Measurements from ENCODE around the gene STX8.

The STX8 gene

GRCh38 chr17:9536061-9536460 lies 39.6 kb downstream of the STX8 start:
- Histone ChIP-seq H3K4me1 (ENCODE audit: control insufficient read depth in 2 of 2, insufficient read depth in 2 of 2, low read length in 2 of 2) (no peaks in the 10 kb centered on the region), H3K9me3 (ENCODE audit: control insufficient read depth in 2 of 2, low read length in 2 of 2) (no peaks in the 10 kb centered on the region), H3K4me3 (ENCODE audit: low read length in 2 of 2) (no peak overlapping the region), H3K36me3 (ENCODE audit: control insufficient read depth in 2 of 2, insufficient read depth in 2 of 2, low read length in 2 of 2) (peaks cover 0 to 2% of the 10 kb centered on the region in 2 donors), H3K27ac (ENCODE audit: low read depth in 2 of 2, low read length in 2 of 2) (no peak overlapping the region), H3K27me3 (ENCODE audit: control insufficient read depth in 2 of 2, insufficient read depth in 2 of 2, low read length in 2 of 2) (no peaks in the 10 kb centered on the region), H3K9ac (ENCODE audit: low read depth in 1 of 2, low read length in 2 of 2) (no peak overlapping the region)

DNA sequence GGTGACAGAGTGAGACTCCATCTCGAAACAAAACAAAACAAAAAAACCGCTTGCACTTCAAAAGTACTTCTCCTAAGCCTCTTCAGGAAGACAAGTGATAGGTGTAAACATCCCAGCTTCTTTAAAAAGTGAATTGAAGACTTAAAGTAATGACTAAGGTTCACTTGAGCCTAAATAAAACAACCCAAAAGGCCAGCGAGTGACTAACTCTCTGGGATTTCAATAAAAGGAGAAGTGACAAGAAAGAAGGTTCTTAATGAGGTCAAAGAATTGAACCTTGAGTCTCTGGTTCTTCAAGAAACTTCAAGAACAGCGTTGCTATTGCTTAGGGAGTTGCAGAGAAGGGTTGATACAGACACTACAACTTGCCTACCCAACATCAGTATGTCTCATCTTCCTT lies 42.2 kb downstream of the STX8 start:
- Histone ChIP-seq H3K27ac (ENCODE audit: low read depth in 2 of 2, low read length in 2 of 2) (no peak overlapping the region), H3K4me3 (ENCODE audit: low read length in 2 of 2) (no peak overlapping the region), H3K27me3 (ENCODE audit: control insufficient read depth in 2 of 2, insufficient read depth in 2 of 2, low read length in 2 of 2) (no peaks in the 10 kb centered on the region), H3K9ac (ENCODE audit: low read depth in 1 of 2, low read length in 2 of 2) (no peak overlapping the region), H3K4me1 (ENCODE audit: control insufficient read depth in 2 of 2, insufficient read depth in 2 of 2, low read length in 2 of 2) (no peaks in the 10 kb centered on the region), H3K36me3 (ENCODE audit: control insufficient read depth in 2 of 2, insufficient read depth in 2 of 2, low read length in 2 of 2) (no peaks in the 10 kb centered on the region), H3K9me3 (ENCODE audit: control insufficient read depth in 2 of 2, low read length in 2 of 2) (no peaks in the 10 kb centered on the region)

DNA sequence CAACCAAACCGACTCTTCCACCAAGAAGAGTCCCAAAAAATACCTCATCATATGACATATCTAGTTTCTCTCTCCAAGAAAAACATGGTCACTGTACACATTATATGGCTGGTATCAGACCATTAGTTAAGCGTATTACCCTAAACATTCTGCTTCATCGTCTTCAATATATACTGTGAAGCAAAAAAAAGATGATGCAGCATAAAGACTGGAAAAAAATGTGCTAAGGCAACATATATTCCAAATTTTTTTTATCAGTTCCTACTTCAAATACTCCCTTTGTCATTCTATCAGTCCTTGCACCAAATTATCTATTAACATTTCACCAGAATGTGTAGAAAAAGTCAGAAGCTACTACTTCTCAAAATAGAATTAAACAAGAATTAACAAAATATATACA lies 42.9 kb downstream of the STX8 start:
- Histone ChIP-seq H3K9me3 (ENCODE audit: control insufficient read depth in 2 of 2, low read length in 2 of 2) (no peaks in the 10 kb centered on the region), H3K27me3 (ENCODE audit: control insufficient read depth in 2 of 2, insufficient read depth in 2 of 2, low read length in 2 of 2) (no peaks in the 10 kb centered on the region), H3K4me1 (ENCODE audit: control insufficient read depth in 2 of 2, insufficient read depth in 2 of 2, low read length in 2 of 2) (no peaks in the 10 kb centered on the region), H3K36me3 (ENCODE audit: control insufficient read depth in 2 of 2, insufficient read depth in 2 of 2, low read length in 2 of 2) (no peaks in the 10 kb centered on the region), H3K27ac (ENCODE audit: low read depth in 2 of 2, low read length in 2 of 2) (no peak overlapping the region), H3K4me3 (ENCODE audit: low read length in 2 of 2) (no peak overlapping the region), H3K9ac (ENCODE audit: low read depth in 1 of 2, low read length in 2 of 2) (no peak overlapping the region)

GRCh38 chr17:9531034-9531433 lies 44.6 kb downstream of the STX8 start:
- H3K9me3 ChIP-seq (ENCODE audit: control insufficient read depth in 2 of 2, low read length in 2 of 2): no peaks in the 10 kb centered on the region
- no peak overlapping the region for H3K4me3 ChIP-seq (ENCODE audit: low read length in 2 of 2)
- H3K4me1 ChIP-seq (ENCODE audit: control insufficient read depth in 2 of 2, insufficient read depth in 2 of 2, low read length in 2 of 2): no peaks in the 10 kb centered on the region
- H3K36me3 ChIP-seq (ENCODE audit: control insufficient read depth in 2 of 2, insufficient read depth in 2 of 2, low read length in 2 of 2): no peaks in the 10 kb centered on the region
- no peaks in the 10 kb centered on the region for H3K27me3 ChIP-seq (ENCODE audit: control insufficient read depth in 2 of 2, insufficient read depth in 2 of 2, low read length in 2 of 2)
- H3K9ac ChIP-seq (ENCODE audit: low read depth in 1 of 2, low read length in 2 of 2): no peak overlapping the region
- no peak overlapping the region for H3K27ac ChIP-seq (ENCODE audit: low read depth in 2 of 2, low read length in 2 of 2)

DNA sequence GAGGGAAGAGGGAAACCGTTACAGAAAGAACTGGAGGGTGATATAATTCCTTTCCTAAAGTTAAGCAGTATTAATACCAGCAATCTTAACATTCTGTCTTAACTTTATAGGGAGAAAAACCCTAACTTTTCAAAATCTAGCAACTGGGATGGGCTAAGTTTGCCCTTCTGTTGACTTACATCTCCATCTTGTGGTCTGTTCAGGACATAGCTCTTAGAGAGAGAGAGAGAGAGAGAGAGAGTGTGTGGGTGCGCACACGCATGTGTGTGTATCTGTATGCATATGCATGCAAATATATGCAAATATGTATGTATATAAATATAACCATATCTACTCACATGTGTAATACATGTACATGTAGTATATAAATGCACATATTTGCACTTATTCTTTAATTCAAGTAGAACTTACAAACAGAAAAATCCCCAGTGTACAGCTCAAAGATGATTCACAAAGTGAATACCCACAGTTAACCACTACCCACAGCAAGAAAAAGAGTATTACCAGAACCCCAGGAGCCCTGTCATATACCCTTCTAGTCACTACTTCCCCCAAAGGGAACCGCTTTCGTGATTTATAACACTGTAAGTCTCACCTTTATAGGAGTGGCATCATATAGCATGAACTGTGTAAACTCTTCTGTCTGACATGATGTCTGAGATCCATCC lies 46.5 kb downstream of the STX8 start:
- Histone ChIP-seq H3K4me1 (ENCODE audit: control insufficient read depth in 2 of 2, insufficient read depth in 2 of 2, low read length in 2 of 2) (no peaks in the 10 kb centered on the region), H3K4me3 (ENCODE audit: low read length in 2 of 2) (no peak overlapping the region), H3K27me3 (ENCODE audit: control insufficient read depth in 2 of 2, insufficient read depth in 2 of 2, low read length in 2 of 2) (no peaks in the 10 kb centered on the region)

DNA sequence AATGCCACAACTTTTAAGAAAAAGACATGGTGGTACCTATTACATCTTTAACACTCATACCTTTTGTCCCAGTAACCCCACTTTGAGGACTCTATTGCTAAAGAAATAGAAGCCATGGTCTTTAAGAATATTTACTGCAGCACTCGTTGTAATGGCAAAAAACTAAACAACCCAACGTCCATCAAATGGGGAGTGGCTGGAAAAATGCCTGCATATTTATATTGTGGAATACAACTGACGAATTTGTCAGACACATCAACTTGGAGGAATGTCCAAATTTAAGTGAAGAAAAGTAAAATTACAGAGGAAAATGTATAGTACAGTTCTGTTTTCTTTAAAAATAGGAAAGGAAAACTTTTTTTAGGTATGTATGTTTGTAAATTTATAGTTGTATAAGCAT lies 47.8 kb downstream of the STX8 start:
- no peaks in the 10 kb centered on the region for H3K36me3 ChIP-seq (ENCODE audit: control insufficient read depth in 2 of 2, insufficient read depth in 2 of 2, low read length in 2 of 2)
- H3K9ac ChIP-seq (ENCODE audit: low read depth in 1 of 2, low read length in 2 of 2): no peak overlapping the region
- H3K4me1 ChIP-seq (ENCODE audit: control insufficient read depth in 2 of 2, insufficient read depth in 2 of 2, low read length in 2 of 2): no peaks in the 10 kb centered on the region
- H3K27me3 ChIP-seq (ENCODE audit: control insufficient read depth in 2 of 2, insufficient read depth in 2 of 2, low read length in 2 of 2): no peaks in the 10 kb centered on the region
- H3K4me3 ChIP-seq (ENCODE audit: low read length in 2 of 2): no peak overlapping the region
- H3K27ac ChIP-seq (ENCODE audit: low read depth in 2 of 2, low read length in 2 of 2): no peak overlapping the region
- H3K9me3 ChIP-seq (ENCODE audit: control insufficient read depth in 2 of 2, low read length in 2 of 2): no peaks in the 10 kb centered on the region

More for the DNA sequence above, 46.5 kb downstream of the STX8 start:
- Histone ChIP-seq H3K36me3 (ENCODE audit: control insufficient read depth in 2 of 2, insufficient read depth in 2 of 2, low read length in 2 of 2) (no peaks in the 10 kb centered on the region), H3K9me3 (ENCODE audit: control insufficient read depth in 2 of 2, low read length in 2 of 2) (no peaks in the 10 kb centered on the region), H3K9ac (ENCODE audit: low read depth in 1 of 2, low read length in 2 of 2) (no peak overlapping the region), H3K27ac (ENCODE audit: low read depth in 2 of 2, low read length in 2 of 2) (no peak overlapping the region)

GRCh38 chr17:9522074-9522473 lies 53.5 kb downstream of the STX8 start:
- no peak overlapping the region for H3K9ac ChIP-seq (ENCODE audit: low read depth in 1 of 2, low read length in 2 of 2)
- no peaks in the 10 kb centered on the region for H3K36me3 ChIP-seq (ENCODE audit: control insufficient read depth in 2 of 2, insufficient read depth in 2 of 2, low read length in 2 of 2)
- H3K9me3 ChIP-seq (ENCODE audit: control insufficient read depth in 2 of 2, low read length in 2 of 2): no peaks in the 10 kb centered on the region
- H3K27me3 ChIP-seq (ENCODE audit: control insufficient read depth in 2 of 2, insufficient read depth in 2 of 2, low read length in 2 of 2): no peaks in the 10 kb centered on the region
- H3K4me1 ChIP-seq (ENCODE audit: control insufficient read depth in 2 of 2, insufficient read depth in 2 of 2, low read length in 2 of 2): no peaks in the 10 kb centered on the region
- H3K27ac ChIP-seq (ENCODE audit: low read depth in 2 of 2, low read length in 2 of 2): no peak overlapping the region
- H3K4me3 ChIP-seq (ENCODE audit: low read length in 2 of 2): no peak overlapping the region

- Histone ChIP-seq H3K9ac (ENCODE audit: low read depth in 1 of 2, low read length in 2 of 2) (no peak overlapping the region), H3K27me3 (ENCODE audit: control insufficient read depth in 2 of 2, insufficient read depth in 2 of 2, low read length in 2 of 2) (no peaks in the 10 kb centered on the region), H3K36me3 (ENCODE audit: control insufficient read depth in 2 of 2, insufficient read depth in 2 of 2, low read length in 2 of 2) (no peaks in the 10 kb centered on the region), H3K27ac (ENCODE audit: low read depth in 2 of 2, low read length in 2 of 2) (no peak overlapping the region), H3K4me1 (ENCODE audit: control insufficient read depth in 2 of 2, insufficient read depth in 2 of 2, low read length in 2 of 2) (no peaks in the 10 kb centered on the region), H3K4me3 (ENCODE audit: low read length in 2 of 2) (no peak overlapping the region), H3K9me3 (ENCODE audit: control insufficient read depth in 2 of 2, low read length in 2 of 2) (no peaks in the 10 kb centered on the region)
Measured at GRCh38 chr17:9521062-9521461, 54.6 kb downstream of the STX8 start.

DNA sequence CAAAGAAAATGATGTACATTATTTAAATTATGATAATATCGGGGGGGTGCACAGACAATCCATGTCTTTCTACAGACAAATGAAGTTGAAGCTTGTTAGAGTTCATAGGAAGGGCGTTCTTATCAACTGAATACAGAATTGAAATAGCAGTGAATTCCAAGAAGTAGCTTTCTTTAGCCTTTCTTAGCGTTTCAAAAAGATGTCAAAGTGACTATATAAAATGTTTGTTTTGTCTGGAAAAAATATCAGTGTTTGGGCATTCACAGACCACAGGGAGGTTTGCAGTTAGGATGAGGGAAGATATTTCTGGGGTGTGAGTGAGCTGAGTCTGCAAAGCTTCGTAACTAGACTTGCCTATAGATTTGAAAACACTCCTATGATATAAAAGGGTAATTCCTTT lies 55.0 kb downstream of the STX8 start:
- Histone ChIP-seq H3K27ac (ENCODE audit: low read depth in 2 of 2, low read length in 2 of 2) (no peak overlapping the region), H3K9ac (ENCODE audit: low read depth in 1 of 2, low read length in 2 of 2) (no peak overlapping the region), H3K4me3 (ENCODE audit: low read length in 2 of 2) (no peak overlapping the region)

DNA sequence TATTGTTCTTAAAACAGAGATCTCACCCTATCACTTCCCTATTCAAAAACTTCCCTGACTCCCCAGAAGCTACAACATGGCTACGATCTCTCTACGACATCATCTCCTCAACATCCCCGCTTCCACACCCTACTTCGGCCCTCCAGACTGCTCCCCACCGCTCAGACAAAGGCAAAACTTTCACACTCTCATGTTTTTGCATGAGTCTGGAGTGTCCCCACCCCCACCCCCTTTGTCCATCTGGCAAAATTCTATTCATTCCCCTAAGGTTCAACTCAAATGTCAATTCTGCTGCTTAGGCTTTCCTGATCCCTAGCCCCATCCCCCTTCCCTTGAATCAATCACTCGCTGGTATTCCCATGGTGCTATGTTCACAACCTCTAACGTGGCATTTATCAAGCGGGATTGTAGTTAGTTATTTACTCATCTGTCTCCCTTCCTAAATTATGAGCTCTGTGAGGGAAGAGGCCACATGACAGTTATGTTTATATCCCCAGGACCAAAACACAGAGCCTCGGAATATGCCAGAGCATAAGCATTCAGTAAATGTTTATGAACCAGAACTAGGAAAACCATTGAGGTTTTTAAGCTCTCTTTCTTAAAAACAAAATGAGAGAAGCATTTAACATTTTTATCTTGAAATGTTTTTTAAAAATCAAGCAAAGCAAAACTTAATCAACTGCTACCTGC lies 55.9 kb downstream of the STX8 start:
- no peaks in the 10 kb centered on the region for H3K36me3 ChIP-seq (ENCODE audit: control insufficient read depth in 2 of 2, insufficient read depth in 2 of 2, low read length in 2 of 2)
- H3K4me3 ChIP-seq (ENCODE audit: low read length in 2 of 2): no peak overlapping the region
- no peaks in the 10 kb centered on the region for H3K4me1 ChIP-seq (ENCODE audit: control insufficient read depth in 2 of 2, insufficient read depth in 2 of 2, low read length in 2 of 2)
- H3K9ac ChIP-seq (ENCODE audit: low read depth in 1 of 2, low read length in 2 of 2): no peak overlapping the region
- H3K27ac ChIP-seq (ENCODE audit: low read depth in 2 of 2, low read length in 2 of 2): peak overlapping the region in 1 of 2 donors; percentile 12
- no peaks in the 10 kb centered on the region for H3K9me3 ChIP-seq (ENCODE audit: control insufficient read depth in 2 of 2, low read length in 2 of 2)
- no peaks in the 10 kb centered on the region for H3K27me3 ChIP-seq (ENCODE audit: control insufficient read depth in 2 of 2, insufficient read depth in 2 of 2, low read length in 2 of 2)

More for the DNA sequence above, 55.0 kb downstream of the STX8 start:
- Histone ChIP-seq H3K4me1 (ENCODE audit: control insufficient read depth in 2 of 2, insufficient read depth in 2 of 2, low read length in 2 of 2) (no peaks in the 10 kb centered on the region), H3K36me3 (ENCODE audit: control insufficient read depth in 2 of 2, insufficient read depth in 2 of 2, low read length in 2 of 2) (no peaks in the 10 kb centered on the region), H3K9me3 (ENCODE audit: control insufficient read depth in 2 of 2, low read length in 2 of 2) (no peaks in the 10 kb centered on the region), H3K27me3 (ENCODE audit: control insufficient read depth in 2 of 2, insufficient read depth in 2 of 2, low read length in 2 of 2) (no peaks in the 10 kb centered on the region)

All from mucosa of rectum (tissue), 2 donors.